ENCODE results near the gene CYP2U1.
"Not testable (repeated sequence)": the region's sequence is repeated elsewhere in the genome, so short reads cannot be mapped to it uniquely, and the experiment has no call there.

CYP2U1 gene

GRCh38 chr4:107901213-107901934 is 30.0 kb upstream of the CYP2U1 start:
- Histone ChIP-seq H3K27ac (ENCODE audit: low read depth, low read length, poor library complexity, severe bottlenecking) (no peak overlapping the region), H4K20me1 (ENCODE audit: insufficient read depth, low read length) (no peaks in the 10 kb centered on the region), H3F3A (ENCODE audit: insufficient read depth, low read length) (no peaks in the 10 kb centered on the region), H3K9me2 (ENCODE audit: low read depth, low read length) (no peaks in the 10 kb centered on the region), H3K36me3 (ENCODE audit: insufficient read depth, low read length) (no peaks in the 10 kb centered on the region), H3K4me2 (ENCODE audit: low read length) (no peak overlapping the region), H3K4me1 (ENCODE audit: insufficient read depth, low read length, severe bottlenecking) (no peaks in the 10 kb centered on the region), H2AFZ (ENCODE audit: low read length) (no peak overlapping the region), H3K4me3 (ENCODE audit: low read depth, low read length, poor library complexity, severe bottlenecking) (no peak overlapping the region), H3K27me3 (ENCODE audit: insufficient read depth, low read length) (no peaks in the 10 kb centered on the region), H3K9me3 (ENCODE audit: low read length) (no peaks in the 10 kb centered on the region), H3K79me2 (ENCODE audit: insufficient read depth, low read length) (no peaks in the 10 kb centered on the region), H3K9ac (ENCODE audit: low read length) (no peak overlapping the region)
- TF ChIP-seq CTCF (IDR thresholded peaks at IDR 0.05; ENCODE audit: low read length) (no peak), EZH2 (IDR thresholded peaks at IDR 0.05; ENCODE audit: borderline replicate concordance, low read length) (no peak)

GRCh38 chr4:107902715-107903114 is 28.6 kb upstream of the CYP2U1 start:
- Histone ChIP-seq H3K4me3 (ENCODE audit: low read depth, low read length, poor library complexity, severe bottlenecking) (no peak overlapping the region), H3K27ac (ENCODE audit: low read depth, low read length, poor library complexity, severe bottlenecking) (no peak overlapping the region), H3K9ac (ENCODE audit: low read length) (no peak overlapping the region), H3F3A (ENCODE audit: insufficient read depth, low read length) (no peaks in the 10 kb centered on the region), H2AFZ (ENCODE audit: low read length) (no peak overlapping the region), H3K9me3 (ENCODE audit: low read length) (no peaks in the 10 kb centered on the region), H3K79me2 (ENCODE audit: insufficient read depth, low read length) (no peaks in the 10 kb centered on the region), H3K4me2 (ENCODE audit: low read length) (no peak overlapping the region), H3K36me3 (ENCODE audit: insufficient read depth, low read length) (no peaks in the 10 kb centered on the region), H3K27me3 (ENCODE audit: insufficient read depth, low read length) (no peaks in the 10 kb centered on the region), H3K9me2 (ENCODE audit: low read depth, low read length) (no peaks in the 10 kb centered on the region), H4K20me1 (ENCODE audit: insufficient read depth, low read length) (no peaks in the 10 kb centered on the region), H3K4me1 (ENCODE audit: insufficient read depth, low read length, severe bottlenecking) (no peaks in the 10 kb centered on the region)
- no peak for TF ChIP-seq CTCF (IDR thresholded peaks at IDR 0.05; ENCODE audit: low read length)
- no peak for TF ChIP-seq EZH2 (IDR thresholded peaks at IDR 0.05; ENCODE audit: borderline replicate concordance, low read length)

GRCh38 chr4:107905082-107905481 is 26.3 kb upstream of the CYP2U1 start:
- not testable (repeated sequence) for H2AFZ ChIP-seq (ENCODE audit: low read length); H3K4me1 ChIP-seq (ENCODE audit: insufficient read depth, low read length, severe bottlenecking); H3K9me2 ChIP-seq (ENCODE audit: low read depth, low read length); H3K36me3 ChIP-seq (ENCODE audit: insufficient read depth, low read length); H4K20me1 ChIP-seq (ENCODE audit: insufficient read depth, low read length); H3K27ac ChIP-seq (ENCODE audit: low read depth, low read length, poor library complexity, severe bottlenecking); H3K9me3 ChIP-seq (ENCODE audit: low read length); H3K27me3 ChIP-seq (ENCODE audit: insufficient read depth, low read length); H3K9ac ChIP-seq (ENCODE audit: low read length); H3K79me2 ChIP-seq (ENCODE audit: insufficient read depth, low read length); H3K4me2 ChIP-seq (ENCODE audit: low read length); H3K4me3 ChIP-seq (ENCODE audit: low read depth, low read length, poor library complexity, severe bottlenecking); H3F3A ChIP-seq (ENCODE audit: insufficient read depth, low read length)
